Mammary epithelial cell (primary cell): ENCODE data around the gene STX8.

ENCODE experiments used
- CTCF ChIP-seq, 2 donors: IDR thresholded peaks in 1 of 2; conservative IDR thresholded peaks in 1 of 2; 2 replicates each; pipeline ENCODE4 v1.5.1; 2011 to 2012; ENCODE audit warnings: inconsistent platforms in 2 of 2, low read length in 2 of 2, mild to moderate bottlenecking in 2 of 2, control low read depth in 1 of 2, low read depth in 1 of 2; ENCODE audit not compliant: insufficient read depth in 1 of 2; ENCODE audit errors: extremely low read depth in 1 of 2
- EZH2 ChIP-seq: IDR thresholded peaks from 2 replicates; pipeline ENCODE4 v1.6.1; 2012; ENCODE audit warnings: low read length, inconsistent platforms, borderline replicate concordance

GRCh38 chr17:9266697-9267117 is 308.9 kb downstream of the STX8 start:
- TF ChIP-seq EZH2, result no peak
- TF ChIP-seq CTCF (conservative IDR thresholded peaks at IDR 0.05 in 1 of 2, IDR thresholded peaks at IDR 0.05 in 1 of 2; ENCODE audit: extremely low read depth in 1 of 2, insufficient read depth in 1 of 2, low read depth in 1 of 2, low read length in 2 of 2), result no peak
